A549 treated with ZK216348 at 1 μM for 4 hours (cell line): ENCODE results near the gene SETD5. TPM values are rescaled to one million over a fixed set of nuclear protein-coding genes. Genes with fewer than 3 reads are reported as not detected.

Source experiments
- total RNA-seq: library from RNA; stranded (reverse); fragments of 200-300 nt; extraction: Qiagen RNA extraction; gene quantifications from 5 replicates; pipeline ENCODE4 v1.2.3, GENCODE V29; 2022; ENCODE audit warnings: low read depth

Gene SETD5, protein sequence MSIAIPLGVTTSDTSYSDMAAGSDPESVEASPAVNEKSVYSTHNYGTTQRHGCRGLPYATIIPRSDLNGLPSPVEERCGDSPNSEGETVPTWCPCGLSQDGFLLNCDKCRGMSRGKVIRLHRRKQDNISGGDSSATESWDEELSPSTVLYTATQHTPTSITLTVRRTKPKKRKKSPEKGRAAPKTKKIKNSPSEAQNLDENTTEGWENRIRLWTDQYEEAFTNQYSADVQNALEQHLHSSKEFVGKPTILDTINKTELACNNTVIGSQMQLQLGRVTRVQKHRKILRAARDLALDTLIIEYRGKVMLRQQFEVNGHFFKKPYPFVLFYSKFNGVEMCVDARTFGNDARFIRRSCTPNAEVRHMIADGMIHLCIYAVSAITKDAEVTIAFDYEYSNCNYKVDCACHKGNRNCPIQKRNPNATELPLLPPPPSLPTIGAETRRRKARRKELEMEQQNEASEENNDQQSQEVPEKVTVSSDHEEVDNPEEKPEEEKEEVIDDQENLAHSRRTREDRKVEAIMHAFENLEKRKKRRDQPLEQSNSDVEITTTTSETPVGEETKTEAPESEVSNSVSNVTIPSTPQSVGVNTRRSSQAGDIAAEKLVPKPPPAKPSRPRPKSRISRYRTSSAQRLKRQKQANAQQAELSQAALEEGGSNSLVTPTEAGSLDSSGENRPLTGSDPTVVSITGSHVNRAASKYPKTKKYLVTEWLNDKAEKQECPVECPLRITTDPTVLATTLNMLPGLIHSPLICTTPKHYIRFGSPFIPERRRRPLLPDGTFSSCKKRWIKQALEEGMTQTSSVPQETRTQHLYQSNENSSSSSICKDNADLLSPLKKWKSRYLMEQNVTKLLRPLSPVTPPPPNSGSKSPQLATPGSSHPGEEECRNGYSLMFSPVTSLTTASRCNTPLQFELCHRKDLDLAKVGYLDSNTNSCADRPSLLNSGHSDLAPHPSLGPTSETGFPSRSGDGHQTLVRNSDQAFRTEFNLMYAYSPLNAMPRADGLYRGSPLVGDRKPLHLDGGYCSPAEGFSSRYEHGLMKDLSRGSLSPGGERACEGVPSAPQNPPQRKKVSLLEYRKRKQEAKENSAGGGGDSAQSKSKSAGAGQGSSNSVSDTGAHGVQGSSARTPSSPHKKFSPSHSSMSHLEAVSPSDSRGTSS (N-terminal part only)
- 41.8 to 60.6 TPM (median 47.4 TPM) in 5 replicates for total RNA-seq

DNA sequence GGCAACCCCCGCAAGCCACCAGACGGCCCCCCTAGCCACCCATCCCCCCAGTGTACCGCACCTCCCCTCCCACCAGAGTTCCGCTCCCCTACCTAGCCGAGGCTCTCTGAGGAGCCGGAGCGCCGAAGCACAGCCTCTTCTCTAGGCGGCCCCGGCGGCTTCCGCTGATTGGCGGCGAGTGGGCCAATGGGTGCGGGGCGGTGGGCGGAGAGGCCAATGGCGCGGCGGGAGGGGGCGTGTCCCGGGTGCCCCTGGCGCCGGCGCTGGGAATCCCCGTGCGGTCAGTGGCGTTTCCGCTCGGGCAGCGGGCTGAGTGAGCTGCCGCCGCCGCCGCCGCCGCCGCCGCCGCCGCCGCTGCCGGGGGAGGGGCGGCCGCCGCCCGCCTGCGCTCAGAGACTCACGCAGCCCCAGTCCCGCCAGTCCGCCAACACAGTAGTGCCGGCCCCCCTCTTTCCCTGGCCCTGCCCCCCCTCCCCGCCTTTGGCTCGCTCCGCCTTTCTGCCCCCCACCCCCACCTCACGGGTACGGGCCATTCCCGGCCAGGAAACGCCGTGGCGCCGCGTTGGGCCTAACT, at the start of gene SETD5:
TSS of gene SETD5 (plus strand) at position 284 of the 574 bp plus-strand sequence. CDS start 31,324 bp downstream, outside the sequence.

DNA sequence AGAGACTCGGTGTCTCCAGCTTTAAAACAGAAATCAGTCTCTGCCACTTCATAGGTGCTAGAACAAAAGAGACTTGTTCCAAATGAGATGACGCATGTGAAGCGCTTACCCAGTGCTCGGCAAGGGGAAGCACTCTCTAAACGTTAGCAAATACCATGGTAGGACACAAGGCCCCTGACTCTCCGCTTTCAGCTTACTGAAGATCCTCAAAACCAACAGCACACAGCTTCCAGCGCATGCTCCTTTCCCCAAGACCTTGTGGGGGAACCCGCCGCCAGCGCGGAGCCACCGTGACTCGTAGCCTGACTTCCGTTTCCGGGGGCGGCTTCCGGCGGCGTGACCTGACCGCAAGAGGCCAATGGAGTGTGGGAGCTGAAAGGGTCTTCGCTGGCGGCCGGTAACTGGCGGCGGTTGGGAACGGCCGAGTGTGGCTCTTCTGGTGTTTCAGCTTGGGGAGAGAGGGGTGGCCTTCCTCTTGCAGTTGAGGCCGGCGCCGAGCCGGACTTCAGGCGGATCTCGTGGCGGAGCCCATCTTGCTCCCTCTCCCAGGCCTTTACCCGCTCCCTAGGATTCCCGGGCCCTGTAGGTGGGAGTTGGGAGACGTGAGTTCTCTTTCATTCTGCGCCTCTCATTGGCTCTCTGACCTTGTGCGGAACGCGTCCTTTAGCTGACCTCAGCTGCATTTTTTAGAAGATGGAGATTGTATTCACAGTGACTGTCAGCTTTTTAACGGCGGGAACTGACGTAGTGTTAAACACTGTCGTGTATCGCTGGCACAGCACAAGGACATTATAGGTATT, 34.5 kb upstream of the SETD5 start, which contains the start of gene THUMPD3:
TSS of gene THUMPD3 (plus strand) at position 324 of the 800 bp plus-strand sequence. CDS start 2,015 bp downstream, outside the sequence.

Other genes starting within 250 kb of the SETD5 start
- gene SRGAP3, start 148.0 kb upstream of the SETD5 start, total RNA-seq = 0.49 to 0.98 TPM (median 0.79 TPM) in 5 replicates
- 50.6 to 68.1 TPM (median 57.3 TPM) in 5 replicates for gene THUMPD3, start 34.6 kb upstream of the SETD5 start, total RNA-seq
- 0.06 to 0.18 TPM (median 0.09 TPM) in 4 of 5 replicates, not detected in the other for gene LHFPL4, start 156.2 kb downstream of the SETD5 start, total RNA-seq